Endometrium (tissue), 2 donors: Measurements from ENCODE around the gene PURA.

Experiments used
- FAIRE-seq: peaks from 2 replicates; lab custom pipeline; 2012; peaks lifted over from hg19 to GRCh38; lab: Jason Lieb, UNC
- donor health status: control.
- donor health status: control.

Gene PURA

GRCh38 chr5:140159014-140159927 lies 45.4 kb downstream of the PURA start:
- no peak for FAIRE-seq

- no peak for FAIRE-seq
These were observed 48.4 kb downstream of the PURA start for GRCh38 chr5:140162275-140162674.

DNA sequence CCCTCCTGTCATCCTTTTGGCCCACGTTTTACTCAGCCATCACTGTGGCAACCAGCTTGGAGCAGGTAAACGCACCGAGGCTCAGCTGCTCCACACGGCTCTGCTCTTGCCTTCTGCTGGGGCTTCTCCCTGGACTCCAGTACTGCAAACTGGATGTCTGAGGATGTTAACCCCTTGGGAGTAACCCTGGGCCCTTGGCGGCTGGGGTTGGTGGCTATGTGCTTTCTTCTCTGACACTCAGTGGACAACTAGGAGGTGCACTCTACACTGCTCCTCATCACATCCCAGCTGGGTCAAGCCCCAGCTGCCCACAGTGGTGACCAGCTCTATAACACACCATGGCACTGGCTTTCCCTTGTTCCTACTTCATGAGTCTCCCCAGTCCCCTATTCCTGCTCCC lies 48.9 kb downstream of the PURA start:
- FAIRE-seq, result no peak

DNA sequence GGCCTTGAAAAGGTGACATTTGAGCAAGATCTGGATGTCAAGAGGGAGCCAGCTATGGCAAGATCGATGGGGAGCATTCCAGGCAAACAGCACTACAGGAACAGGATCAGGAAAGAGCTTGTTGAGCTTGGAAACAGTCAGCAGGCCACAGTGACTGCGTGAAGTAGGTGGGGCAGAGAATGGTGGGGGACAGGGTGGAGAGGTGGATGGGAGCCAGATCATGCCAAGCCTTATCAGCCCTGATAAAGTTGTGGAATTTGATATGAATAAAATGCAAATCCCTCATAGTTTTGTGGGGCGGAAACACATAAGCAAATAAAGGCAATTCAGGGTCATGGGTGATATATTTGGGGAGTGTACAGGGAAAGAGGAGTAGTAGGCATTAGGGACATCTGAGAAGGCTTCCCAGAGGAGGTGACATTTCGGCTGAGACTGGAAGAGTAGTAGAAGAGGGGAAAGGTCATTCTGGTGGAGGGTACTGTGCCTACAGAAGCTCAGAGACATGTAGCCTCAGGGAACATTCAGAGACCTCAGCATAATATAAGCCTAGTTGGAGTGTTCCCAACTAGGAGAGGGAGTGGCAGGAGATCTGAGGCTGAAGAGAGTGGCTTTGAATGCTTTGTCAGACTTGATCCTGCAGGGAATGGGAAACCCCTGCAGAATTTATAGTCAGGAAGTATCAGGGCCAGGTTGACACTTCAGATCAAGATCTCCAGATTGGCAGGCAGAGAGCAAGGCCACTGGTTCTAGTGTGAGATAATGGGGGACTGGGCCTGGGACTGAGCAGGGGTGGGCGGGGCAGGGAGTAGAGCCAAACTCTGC lies 51.4 kb downstream of the PURA start:
- FAIRE-seq, result no peak

DNA sequence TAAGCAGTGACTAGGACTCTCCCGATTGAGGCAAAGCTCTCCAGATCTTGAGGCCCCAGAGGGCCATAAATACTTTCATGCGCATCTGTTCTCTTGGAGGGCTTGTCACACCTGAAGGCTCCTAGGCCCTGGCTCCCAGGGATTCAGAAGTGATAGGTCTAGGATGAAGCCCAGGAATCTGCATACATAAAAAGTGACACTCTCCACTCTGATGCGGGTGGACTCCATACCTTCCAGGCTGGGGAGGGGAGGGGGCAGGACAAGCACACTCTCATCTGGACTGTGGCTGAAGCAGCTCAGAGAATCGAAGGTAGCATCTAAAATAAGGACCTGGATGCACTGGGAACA lies 52.0 kb downstream of the PURA start:
- no peak for FAIRE-seq

DNA sequence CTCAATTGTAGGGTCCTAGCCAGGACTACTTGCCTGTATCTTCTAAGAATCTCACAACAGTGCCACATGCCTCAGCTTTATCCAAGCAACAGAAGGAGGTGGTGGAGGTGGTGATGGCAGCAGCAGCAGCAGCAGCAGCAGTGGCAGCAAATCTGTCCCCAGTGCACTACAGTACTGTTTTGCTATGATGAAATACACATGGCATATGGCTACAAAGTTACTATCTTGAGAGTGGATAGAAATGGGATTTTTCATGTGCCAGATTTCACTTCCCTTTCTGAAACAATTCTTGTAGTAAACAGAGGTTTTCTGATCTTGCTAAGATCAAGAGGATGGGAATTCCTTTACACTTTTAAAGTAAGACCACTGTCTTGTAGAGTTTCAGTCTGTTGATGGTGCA lies 53.0 kb downstream of the PURA start:
- FAIRE-seq, result no peak

- no peak for FAIRE-seq
These were observed 54.5 kb downstream of the PURA start for GRCh38 chr5:140168371-140168770.

DNA sequence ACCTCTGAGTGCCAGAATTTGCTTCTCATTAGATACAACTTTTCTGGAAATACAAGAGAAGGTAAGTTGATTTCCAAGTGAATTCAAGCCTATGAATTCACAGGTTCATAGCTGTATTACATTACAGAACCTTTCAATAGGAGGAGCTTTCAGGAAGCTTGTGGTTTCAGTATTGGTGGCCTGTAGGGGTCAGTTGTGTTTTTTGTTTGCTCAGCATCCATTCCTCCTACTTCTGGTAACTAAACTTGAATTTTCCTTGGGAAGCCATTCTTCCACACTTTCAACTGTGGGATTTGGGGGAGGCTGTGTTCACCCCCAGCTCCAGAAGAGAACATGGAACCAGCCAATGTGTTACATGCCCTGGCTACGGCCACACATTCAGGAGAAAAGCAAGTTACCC lies 55.5 kb downstream of the PURA start:
- FAIRE-seq, result no peak

GRCh38 chr5:140172483-140172882 lies 58.6 kb downstream of the PURA start:
- FAIRE-seq, result no peak

- no peak for FAIRE-seq
These were observed 60.1 kb downstream of the PURA start for GRCh38 chr5:140174014-140174413.

GRCh38 chr5:140174465-140175366 lies 60.8 kb downstream of the PURA start, which contains the start of gene CYSTM1:
Gene CYSTM1 (plus strand): TSS chr5:140175188. CDS start chr5:140194466, 19,278 bp downstream.
- no peak for FAIRE-seq
